ENCODE data around the gene SNPH.

- TF ChIP-seq CTCF (conservative IDR thresholded peaks at IDR 0.05; ENCODE audit: low read length) = no peak
- TF ChIP-seq EZH2phosphoT487 (IDR thresholded peaks at IDR 0.05; ENCODE audit: borderline replicate concordance) = no peak
Observed at GRCh38 chr20:1293641-1294379, 27.7 kb downstream of the SNPH start.
